Measurements from ENCODE around the gene MYH9.

MYH9 gene

DNA sequence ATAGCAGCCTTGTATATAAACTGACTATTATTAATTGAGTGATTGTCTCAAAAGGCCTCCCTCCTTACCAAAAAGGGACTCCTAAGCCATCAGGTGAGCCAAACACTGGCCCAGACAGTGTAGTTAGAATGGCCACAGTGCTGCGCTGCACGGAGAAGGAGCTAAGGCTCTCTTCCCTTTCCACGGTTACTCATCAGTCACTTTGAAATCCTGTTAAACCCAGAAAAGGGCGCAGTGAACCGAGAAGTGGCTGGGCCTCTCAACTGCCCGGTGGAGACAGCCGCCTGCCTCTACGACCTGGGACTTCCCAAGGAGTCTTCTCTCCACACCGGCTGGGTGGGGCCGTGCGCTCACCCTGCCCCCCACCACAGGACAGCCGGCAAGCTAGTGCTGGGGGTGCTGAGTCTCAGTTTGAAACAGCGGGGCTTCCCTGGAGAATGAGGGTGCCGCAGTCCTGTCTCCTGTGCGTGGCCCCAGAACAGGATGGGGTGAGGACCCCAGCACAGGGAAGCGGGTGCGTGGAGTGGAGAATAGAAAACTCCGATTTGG, 1.3 kb downstream of the MYH9 start:
- DNase-seq (ENCODE audit: low read depth in 2 of 2): no peak

DNA sequence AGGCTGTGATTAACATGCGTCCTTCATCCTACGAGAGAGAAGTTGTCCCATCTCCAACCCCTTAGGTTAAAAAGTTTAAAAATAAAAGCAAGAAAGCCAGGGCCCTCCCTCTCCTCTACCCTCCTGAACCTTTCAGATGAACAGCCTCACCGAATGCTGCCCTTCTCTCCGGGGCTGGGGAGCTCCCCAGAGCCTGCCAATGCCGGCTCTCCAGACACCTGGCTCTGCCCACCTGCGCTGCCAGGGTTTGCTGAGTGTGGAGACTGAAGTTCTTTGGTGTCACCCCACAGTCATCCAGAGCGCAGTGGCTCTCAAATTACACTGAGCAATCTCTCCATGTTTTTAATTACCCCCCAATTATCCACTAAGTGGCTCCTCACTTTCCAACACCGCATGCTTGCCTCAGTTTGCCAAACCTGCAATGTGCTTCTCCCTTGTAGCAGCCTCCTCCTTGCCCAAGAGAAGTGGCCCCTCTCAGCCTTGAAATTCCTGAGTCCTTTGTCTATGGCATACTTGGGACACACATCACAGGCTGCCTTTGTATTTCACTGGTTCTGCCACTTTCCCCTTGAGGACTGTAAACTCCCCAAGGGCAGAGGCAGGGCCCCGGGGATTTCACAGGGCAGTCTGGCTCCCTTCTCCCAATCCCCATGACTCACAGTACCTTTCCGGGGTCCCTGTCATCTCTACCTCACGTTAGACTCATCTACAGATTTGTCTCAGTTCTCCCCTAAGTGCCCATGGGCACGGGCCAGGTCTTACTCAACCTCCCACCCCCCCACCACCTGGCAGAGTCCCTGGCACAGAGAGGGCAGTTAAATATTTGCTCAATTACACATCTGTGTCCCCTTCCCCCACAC, 2.0 kb downstream of the MYH9 start:
- DNase-seq (ENCODE audit: low read depth in 2 of 2): no peak

DNA sequence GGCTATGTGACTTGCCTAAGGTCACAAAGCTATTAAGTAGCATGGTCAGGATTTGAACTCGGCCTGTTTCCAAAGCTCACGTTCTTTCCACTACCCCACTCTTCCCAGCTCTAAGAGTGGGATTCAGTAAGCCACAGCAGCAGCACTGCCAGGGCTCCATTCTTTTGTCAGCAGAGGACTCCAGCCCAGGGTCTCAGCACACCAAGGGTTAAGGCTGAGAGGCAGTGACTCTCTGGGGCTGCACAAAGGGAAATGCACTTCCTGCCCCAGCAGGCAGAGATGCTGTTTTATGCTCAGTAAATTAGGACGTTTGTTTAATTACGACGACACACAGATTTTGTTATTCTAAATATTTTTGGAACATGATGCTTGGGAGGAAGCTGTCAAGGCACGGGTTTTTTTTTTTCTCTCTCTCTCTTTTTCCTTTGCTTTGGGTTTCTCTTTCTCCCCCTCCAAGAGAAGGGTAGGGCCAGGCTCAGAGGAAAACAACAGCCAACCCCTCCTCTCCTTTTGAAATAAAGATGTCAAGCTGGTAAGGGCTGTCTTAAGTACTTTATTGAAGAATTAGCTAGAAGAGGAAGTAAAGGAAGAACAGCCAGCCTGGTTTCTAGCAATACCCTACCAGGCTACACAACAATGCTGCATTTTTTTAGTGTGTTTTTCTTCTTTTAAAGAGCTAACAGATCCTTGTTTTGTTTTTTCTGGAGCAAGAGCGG, 2.8 kb downstream of the MYH9 start:
- DNase-seq (ENCODE audit: low read depth in 2 of 2): no peak

DNA sequence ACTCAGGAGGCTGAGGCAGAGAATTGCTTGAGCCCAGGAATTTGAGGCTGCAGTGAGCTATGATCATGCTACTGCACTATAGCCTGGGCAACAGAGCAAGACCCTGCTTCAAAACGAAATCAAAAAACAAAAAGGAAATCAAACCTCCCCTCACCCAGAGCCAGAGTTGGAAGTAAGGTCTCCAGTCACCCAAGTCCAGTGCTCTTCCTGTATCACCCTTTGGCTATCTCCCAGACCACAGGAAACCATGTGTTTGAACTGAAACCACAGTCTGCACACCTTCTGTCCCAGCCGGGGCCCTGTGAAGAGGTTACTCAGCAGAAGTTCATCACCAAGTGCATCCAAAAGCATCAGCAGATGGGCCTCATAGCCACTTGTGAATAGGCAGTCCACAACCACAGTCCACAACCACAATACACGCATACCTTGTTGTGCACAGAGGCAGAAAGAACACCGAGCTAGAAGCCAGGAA, 4.6 kb downstream of the MYH9 start:
- DNase-seq (ENCODE audit: low read depth in 2 of 2): no peak

DNA sequence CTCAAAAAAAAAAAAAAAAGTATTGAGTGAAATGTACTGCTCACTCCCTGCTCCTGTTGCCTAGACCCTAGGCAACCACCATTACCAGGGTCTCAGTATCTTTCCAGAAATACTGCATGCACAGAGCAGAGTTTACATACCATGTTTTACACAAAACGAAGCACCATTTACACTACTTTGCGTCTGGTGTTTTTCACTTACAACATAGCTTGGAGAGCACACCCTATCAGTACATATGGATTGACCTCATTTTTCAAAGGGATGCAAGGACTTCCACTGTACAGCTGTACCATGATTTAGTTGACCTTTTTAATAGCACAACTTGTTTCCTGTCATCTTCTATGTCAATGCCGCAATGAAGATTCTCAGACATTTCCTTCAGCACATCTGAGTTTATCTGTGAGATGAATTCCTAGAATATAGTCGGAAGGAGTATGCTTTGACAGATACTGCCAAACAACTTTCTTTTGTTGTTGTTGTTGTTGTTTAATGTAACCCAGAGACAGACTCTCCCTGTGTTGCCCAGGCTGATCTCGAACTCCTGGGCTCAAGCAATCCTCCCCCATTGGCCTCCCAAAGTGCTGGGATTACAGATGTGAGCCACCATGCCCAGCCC, 6.1 kb downstream of the MYH9 start:
- DNase-seq (ENCODE audit: low read depth in 2 of 2): no peak

DNA sequence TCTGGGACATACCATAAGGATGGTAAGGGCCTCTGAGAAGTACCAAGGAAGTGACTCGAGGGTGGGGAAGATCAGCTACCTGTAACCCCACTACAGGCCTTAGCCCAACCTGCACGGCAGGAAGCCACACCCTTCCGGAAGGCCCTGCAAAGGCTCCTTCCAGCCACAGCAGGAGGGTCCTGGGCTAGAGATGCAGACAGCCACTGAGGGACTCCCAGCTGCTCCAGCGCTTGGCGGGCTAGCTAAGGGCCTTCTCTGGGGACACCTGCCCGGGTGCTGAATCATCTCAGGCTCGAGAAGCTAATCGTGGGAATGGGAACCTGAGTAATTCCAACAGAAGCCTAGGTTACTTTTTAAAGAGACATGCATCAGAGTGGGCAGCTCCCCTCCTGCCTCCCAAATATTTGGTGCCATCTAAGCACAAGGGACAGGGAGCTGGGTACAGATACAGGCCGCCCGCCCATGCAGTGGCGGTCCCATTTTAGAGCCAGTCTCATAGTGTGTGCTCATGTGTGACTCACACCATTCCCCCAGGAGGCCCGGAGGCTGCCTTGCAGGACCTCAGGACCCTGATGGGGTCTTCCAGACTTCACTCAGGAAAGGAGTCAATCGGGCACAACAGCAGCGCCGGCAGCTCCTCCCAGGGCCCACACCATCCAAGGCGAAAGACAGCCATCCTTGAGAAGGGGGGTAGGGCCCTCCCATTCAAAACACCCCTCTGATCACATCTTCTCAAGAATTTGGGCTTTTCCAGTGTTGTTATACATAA, 8.0 kb downstream of the MYH9 start:
- no peak for DNase-seq (ENCODE audit: low read depth in 2 of 2)

DNA sequence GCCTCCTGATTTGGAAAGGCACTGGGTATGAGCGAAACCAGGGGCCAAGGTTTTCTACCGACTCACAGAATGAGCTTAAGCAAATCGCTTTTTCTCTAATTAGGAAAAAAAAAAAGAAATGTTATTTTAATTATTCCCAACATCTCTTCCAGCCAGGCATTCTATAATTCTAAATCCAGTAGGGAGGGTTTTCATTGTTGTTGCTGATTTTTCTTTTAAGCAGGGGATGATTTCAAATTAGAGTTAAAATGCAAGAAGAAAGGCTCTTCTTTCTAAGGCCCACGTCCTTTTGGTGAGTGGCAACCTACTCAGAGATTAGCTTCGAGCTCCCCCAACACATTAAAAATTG, 8.9 kb downstream of the MYH9 start:
- DNase-seq (ENCODE audit: low read depth in 2 of 2): no peak

DNA sequence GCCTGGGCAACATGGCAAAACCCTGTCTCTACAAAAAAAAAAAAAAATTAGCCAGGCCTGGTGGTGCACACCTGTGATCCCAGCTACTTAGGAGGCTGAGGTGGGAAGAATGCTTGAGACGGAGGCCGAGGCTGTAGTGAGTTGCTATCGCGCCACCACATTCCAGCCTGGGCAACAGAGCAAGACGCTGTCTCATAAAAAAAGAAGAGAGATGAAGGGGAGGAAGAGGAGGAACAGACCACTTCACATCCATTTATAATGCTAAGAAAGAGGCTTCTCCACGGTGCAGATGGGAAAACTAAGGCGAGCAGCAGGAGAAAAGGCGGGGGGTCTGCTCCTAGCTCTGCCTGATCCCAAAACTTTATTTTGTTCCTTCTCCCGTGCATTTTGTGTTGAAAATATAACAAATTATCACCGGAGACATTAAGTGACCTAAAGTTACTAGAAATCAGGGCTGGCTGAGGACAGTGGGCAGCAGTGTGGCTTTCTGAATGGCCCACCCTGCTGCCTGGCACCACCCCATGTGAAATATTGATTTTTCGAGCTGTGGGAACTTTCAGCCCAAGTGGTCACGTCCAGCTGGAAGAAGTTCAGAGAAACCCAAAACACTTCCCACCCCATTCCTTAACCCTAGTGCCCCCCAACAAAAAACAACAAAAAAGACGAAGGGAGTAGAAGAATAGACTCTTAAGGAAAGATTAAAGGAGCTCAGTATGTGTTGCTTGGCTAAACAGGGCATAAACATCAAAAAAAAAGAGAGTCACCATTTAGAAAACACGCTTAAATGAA, 9.5 kb downstream of the MYH9 start:
- no peak for DNase-seq (ENCODE audit: low read depth in 2 of 2)

DNA sequence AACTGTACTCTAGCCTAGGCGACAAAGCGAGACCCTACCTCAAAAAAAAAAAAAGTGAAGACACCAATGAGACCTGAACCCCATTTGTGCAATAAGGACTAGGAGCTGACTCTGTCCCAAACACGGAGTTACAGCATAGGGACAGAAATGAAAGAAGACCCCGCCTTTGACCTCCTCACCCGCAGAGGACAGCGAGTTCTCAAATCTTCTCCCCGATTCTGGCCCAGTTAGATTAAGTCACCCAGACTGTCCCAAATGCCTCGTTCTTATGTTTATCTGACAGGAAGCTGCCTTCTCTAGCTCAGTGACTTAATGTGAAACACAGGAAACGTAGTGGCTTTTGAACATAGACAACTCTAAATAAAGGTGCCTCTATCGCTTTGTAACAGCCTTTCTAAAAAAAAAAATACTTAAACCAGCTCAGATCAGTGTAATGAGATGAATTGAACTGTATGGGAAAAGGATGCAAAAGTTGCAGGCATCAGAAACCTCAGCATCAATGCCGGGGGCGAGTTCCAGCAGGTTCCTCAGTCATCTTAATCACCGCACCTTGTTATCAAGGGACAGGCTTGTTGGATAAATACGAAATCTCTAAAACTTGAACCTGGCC, 10.6 kb downstream of the MYH9 start:
- DNase-seq (ENCODE audit: low read depth in 2 of 2): no peak

DNA sequence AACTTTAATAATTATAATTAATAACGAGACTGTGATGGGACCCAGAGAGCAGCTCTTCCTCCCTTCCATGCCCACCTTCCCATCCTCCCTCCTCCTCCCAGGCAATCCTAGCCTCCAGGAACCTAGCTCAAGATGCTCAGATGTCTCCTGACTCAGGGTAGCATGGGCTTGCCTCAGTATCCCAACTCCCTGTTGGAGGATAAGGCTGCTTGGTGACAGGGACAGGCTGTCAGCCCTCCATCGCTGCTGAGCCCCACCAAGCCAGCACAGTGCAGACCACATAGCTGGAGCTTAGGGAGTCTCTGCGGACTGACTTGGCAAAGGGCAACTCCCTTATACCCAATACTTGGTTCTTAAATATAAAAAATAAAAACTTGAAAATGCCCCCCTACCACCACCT, 11.5 kb downstream of the MYH9 start:
- DNase-seq (ENCODE audit: low read depth in 2 of 2): no peak

DNA sequence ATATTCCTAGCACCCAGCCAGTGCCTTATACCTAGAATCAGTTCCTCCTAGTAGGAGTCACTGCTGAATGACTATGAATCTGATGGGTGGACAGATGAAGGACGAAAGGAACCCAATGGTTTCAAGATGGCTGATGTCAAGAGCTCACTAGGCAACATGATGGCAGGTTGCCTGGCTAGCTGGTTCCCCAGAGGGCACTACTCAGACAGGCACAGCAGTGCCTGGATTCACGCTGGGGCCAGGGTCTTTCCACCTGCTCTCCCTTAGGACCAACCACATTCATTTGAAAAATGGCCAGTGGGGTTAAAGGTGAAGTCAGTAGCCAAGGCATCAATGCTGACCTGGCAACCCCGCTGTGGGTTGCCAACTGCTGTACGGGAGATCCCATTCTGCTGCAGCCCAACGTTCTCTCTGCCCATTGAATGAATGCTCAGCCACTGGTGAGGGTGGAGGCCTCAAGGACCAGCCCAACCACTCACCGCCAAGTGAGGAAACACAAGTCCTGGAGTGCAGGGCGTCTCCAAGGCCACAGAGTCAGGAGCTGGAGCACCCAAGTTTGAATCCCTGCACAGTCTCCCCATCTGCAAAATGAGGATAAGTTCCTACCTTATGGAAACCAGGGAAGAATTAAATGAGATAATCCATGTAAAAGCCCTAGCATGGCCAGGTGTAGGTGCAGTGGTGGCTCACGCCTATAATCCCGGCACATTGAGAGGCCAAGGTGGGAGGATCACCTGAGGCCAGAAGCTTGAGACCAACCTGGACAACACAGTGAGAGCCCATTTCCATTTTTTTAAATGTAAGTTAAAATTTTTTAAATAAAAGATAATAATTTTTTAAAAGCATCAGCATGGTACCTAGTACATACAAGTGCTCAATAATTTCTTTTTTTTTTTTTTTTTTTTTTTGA, 12.4 kb downstream of the MYH9 start:
- no peak for DNase-seq (ENCODE audit: low read depth in 2 of 2)

DNA sequence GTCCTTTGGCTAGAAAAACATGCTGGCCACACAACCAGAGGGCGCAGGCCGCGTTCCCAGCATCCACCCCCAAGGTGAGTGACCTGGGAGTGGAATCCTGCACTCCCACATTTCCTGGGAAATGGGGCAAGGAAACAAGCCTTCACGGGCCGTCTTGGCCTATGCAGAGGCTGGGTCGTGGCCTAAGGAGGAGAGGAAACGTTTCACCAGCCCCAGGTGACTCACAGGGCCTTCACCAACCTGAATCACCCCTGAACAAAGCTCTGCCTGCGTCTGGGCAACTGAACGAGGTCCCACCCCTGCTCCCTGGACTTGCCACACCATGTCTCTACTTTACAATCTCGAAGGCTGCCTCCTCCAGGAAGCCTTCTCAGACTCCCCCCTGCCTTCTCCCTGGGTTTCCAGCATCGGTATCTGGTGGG, 13.2 kb downstream of the MYH9 start:
- DNase-seq (ENCODE audit: low read depth in 2 of 2): no peak

DNA sequence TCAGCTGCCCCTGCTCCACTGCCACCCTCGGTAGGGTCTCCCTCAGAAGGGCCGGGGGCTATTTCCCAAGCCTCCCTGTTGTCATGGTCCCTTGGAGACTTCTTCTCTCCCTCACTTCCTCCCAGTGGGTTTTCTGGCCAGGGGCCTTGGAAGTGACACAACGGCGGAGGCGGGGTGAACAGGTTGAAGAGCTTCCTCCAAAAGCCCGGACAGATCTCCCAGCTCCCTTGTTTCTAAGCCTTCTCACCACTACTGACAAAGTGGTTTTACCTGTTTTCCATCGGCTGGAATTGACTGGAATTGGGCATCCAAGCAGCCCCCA, 14.5 kb downstream of the MYH9 start:
- no peak for DNase-seq (ENCODE audit: low read depth in 2 of 2)

DNA sequence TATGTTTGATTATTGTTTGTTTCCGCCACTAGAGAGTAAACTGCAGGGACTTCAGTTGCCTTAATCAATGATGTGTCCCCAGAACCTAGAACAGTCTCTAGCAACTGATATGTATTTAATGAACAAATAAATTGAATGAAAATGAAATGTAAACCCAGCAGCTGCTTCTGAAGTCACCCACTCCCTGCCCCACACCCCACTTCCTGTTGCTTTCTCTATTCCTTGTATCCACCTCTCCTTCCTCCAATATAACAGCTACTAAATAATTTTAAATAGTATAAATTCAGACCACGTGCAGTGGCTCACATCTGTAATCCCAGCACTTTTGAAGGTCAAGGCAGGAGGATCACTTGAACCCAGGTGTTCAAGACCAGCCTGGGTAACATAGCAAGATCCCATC, 15.8 kb downstream of the MYH9 start:
- no peak for DNase-seq (ENCODE audit: low read depth in 2 of 2)

DNA sequence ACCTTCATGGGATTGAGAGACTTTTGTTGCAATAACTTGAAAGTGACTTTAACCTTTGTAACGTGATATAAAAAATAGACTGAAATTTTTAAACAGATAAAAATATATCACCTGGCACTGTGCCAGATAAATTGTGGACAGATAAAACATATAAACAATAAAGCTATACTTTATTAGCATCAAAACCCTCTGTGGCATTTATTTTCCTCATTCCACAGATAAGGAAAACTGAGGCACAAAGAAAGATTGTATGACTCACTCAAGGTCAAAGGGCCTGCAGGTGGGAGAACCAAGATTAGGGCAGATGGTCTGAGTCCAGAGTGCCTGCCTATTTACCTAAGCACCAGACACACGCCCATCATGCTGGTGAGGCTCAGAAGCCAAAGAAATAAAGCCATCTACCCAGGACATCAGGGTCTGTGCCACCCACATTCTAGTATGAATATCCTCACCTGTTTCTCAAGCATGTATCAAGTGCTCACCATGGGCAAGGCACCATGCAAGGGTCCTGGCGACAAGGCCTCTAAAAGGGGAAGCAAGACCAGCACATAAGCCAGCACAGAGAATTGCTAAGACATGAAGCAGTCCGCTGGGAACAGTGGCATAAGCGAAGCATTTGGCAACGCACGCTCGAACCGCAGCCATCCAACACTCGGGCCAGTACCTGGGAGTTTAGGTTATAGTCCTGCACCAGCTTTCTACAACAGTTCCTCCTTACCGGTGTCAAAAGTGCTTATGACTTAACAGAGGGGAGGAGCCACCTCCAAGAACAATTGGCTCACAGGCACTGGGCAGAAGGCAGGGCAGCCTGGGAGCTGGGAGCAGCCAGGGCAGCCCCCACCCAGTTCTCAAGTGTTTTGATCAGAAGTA, 17.6 kb downstream of the MYH9 start:
- no peak for DNase-seq (ENCODE audit: low read depth in 2 of 2)

DNA sequence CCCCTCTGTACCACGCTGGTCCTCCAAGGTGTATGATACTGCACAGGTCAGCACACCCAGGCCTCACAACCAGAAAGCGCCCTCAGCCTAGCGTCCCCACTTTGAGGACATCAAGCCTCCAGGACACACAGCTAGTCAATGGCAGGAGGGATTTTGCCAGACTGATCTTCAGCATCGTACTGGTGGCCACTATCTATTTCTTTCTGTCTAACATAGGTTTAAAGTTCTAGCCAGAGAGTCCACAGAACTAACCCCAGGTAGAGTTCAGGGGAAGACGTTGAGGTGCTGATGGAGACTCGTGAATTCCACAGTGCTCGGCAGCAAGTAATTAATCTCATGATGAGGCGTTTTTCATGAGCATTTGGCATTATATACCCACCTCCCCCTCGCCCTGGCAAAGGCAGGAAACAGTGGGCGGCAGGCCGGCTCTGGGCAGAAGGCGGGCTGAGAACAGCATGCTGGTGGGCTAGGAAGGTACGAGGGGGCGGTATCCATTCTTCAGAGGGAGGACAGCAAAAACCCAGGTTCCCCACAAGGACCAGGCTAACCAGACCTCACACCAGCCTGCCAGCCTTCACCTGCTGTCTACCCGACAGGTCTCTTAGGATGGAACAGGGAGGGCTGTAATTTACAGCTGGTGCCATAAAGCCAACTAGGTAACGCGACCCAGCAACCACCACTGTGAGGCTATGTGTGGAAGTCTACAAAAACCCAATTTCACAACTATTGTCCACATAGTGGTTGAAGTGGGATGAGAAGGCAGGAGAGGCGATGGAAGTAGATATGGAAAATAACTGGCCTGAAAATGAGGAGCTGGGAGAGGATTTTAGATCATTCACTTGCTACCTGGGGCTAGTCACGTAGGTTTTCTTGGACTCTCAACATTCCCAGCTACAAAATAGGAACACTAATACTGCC, 18.5 kb downstream of the MYH9 start:
- no peak for DNase-seq (ENCODE audit: low read depth in 2 of 2)

DNA sequence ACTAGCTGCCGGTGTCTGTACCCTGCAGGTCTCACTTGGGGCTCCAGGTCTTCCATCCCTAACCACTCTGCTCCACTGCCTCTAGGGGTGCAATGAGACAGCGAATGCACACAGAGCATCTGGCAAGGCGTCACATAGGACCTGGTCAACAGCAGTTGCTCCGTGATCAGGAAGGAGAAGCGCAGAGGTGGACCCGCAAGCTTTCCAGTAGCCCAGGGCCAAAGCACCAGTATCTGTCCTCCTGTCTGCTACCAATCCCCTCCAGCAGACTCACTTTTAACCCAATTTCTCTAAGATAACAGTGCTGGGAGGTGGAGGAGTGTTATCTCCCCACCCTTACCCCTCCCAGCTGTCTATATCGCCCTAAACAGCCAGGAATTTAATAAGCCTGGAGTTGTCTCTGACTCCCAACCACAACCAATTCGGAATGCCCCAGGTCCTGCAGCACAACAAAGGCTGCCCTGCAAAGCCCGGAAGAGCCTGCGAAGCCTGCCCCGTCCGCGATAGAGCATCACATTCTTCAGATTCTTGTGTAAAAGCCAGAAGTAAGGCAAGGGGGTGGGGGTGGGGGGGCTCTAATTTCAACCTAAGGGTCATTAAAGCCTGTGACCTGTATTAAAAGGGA, 19.3 kb downstream of the MYH9 start:
- DNase-seq (ENCODE audit: low read depth in 2 of 2): peak; percentile 65 to 68
